SIG-M5 treated with dmso at 0.1 percent for 504 hours (cell line): ENCODE data around the gene RABL6.
"Not testable (repeated sequence)": the region's sequence is repeated elsewhere in the genome, so short reads cannot be mapped to it uniquely, and the experiment has no call there.

Experiments
- DNase-seq: peaks from one replicate; lab custom pipeline; 2025; ENCODE audit not compliant: unreplicated experiment; lab: John Stamatoyannopoulos, UW

RABL6 gene

DNA sequence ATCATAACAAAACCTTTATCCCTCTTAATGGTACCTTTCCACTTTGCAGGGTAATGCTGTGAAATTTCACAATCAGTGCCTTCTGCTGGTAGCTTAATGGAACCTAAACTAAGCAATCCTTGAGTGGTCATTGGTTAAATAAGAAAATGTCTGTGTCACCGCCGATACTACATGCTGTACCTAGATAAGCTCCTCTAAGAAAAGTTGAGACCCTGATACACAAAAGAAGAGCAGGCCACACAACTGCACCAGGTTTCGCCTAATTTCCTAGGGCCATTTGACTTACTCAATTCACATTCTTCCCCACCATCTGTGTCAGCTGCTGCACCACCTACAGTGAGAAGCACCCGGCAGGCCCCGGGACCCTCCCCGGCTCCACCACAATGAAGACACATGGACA lies 67.4 kb downstream of the RABL6 start:
- no peak for DNase-seq

- no peak for DNase-seq
These were observed 68.7 kb downstream of the RABL6 start for GRCh38 chr9:136876476-136876875.

GRCh38 chr9:136880651-136881050 lies 72.9 kb downstream of the RABL6 start:
- no peak for DNase-seq

GRCh38 chr9:136881691-136882108 lies 74.0 kb downstream of the RABL6 start:
- no peak for DNase-seq

DNA sequence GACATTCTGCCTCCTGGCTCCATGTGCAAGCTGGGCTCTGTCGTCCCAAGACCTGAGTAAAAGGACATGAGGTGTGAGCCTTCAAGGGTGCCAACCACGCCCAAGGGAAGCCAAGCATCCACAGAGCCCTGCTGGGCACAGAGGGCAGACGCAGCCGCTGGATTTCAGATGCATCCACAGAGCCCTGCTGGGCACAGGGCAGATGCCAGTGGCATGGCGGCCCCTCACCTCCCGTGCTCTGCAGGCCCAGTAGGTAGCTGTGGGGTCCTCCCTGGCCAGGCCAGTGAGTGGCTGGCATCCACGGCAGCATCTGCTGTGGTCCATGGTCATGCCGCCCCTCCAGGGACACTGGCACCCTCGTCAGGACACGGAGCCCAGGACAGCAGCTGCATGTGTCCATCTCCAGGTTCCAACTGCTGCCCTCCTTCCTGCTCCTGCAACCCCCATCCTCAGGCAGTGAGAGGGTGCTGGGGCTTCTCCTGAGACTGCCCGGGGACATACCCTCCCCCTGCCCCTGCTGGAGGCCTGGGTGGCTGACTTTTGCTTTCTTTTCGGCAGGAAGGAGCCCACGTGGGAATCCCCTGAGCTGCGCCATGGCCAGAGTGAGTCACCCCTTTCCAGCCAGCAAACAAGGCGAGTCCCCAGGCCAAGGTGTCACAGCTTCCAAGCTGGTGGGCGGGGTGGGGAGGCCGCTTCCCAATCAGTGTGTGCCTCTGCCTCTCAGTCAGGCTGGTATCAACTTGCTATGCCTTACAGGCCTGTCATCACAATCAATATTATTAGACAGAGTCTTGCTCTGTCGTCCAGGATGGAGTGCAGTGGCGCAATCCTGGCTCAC lies 74.6 kb downstream of the RABL6 start:
- DNase-seq: peak; percentile 55

- DNase-seq: not testable (repeated sequence)
These were observed 75.2 kb downstream of the RABL6 start for GRCh38 chr9:136882947-136883283.

DNA sequence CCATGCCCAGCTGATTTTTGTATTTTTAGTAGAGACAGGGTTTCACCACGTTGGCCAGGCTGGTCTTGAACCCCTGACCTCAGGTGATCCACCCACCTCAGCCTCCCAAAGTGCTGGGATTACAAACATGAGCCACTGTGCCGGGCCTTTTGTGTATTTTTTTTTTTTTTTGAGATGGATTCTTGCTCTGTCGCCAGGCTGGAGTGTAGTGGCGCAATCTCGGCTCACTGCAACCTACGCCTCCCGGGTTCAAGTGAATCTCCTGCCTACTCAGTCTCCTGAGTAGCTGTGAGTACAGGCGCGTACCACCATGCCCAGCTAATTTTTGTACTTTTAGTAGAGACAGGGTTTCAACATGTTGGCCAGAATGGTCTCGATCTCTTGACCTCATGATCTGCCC lies 75.9 kb downstream of the RABL6 start:
- not testable (repeated sequence) for DNase-seq

- peak; percentile 95 for DNase-seq
These were observed 78.3 kb downstream of the RABL6 start, which contains the start of gene TRAF2 for GRCh38 chr9:136885950-136886578. TSS of gene TRAF2 (plus strand) at chr9:136886516. CDS start at chr9:136898741, 12,225 bp downstream.

- DNase-seq: no peak
These were observed 79.2 kb downstream of the RABL6 start for GRCh38 chr9:136886610-136887597.

GRCh38 chr9:136888454-136888853 lies 80.7 kb downstream of the RABL6 start:
- no peak for DNase-seq

DNA sequence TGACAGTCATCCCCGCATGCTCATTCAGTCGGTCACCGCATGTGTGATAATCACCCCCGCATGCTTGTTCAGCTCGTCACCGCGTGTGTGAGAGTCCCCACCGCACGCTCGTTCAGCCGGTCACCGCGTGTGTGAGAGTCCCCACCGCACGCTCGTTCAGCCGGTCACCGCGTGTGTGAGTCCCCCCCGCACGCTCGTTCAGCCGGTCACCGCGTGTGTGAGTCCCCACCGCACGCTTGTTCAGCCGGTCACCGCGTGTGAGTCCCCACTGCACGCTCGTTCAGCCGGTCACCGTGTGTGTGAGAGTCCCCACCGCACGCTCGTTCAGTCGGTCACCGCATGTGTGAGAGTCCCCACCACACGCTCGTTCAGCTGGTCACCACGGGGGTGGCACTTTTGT lies 82.1 kb downstream of the RABL6 start:
- no peak for DNase-seq

DNA sequence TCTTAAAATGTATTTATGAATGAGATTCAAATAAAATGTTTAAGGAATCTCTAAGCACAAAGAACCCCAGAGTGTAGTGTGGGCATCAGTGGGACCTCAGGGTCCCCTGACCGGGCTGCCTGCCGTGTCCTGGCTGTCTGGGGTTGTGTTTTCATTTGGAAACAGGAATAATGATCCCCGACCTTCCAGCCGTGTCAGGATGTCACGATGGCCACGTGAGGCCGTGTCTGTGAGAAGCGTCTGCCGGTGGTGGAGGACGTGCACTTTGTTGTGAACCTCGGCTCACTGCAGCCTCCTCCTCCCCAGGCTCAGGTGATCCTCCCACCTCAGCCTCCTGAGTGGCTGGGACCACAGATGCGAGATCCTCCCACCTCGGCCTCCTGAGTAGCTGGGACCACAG lies 82.9 kb downstream of the RABL6 start:
- no peak for DNase-seq
